ENCODE measurements around the gene ETV5. TPM values are rescaled to one million over a fixed set of nuclear protein-coding genes. Genes with fewer than 3 reads are reported as not detected.

Gene ETV5
- total and polyA plus RNA-seq, 2 of the 4 experiments (the other 2 are of a cell fraction), result 15.7 to 20.1 TPM

- no peak overlapping the region for H3K56ac ChIP-seq (ENCODE audit: extremely low read depth, insufficient read depth, low read length)
- H3K23ac ChIP-seq (ENCODE audit: low read depth, low read length), result no peak overlapping the region
- no peaks in the 10 kb centered on the region for H4K20me1 ChIP-seq (ENCODE audit: insufficient read depth, low read length)
- H3K79me1 ChIP-seq (ENCODE audit: low read depth in 1 of 2, low read length in 2 of 2), result no peaks in the 10 kb centered on the region
- no peak overlapping the region for H3K18ac ChIP-seq (ENCODE audit: low read depth, low read length)
- no peak overlapping the region for H3K4me2 ChIP-seq (ENCODE audit: low read depth, low read length)
- BruUV-seq (replicated peaks), result no TSS peak
- no peaks in the 10 kb centered on the region for H3K36me3 ChIP-seq (ENCODE audit: control insufficient read depth, insufficient read depth, low read length)
- dilution Hi-C loops (cut with HindIII; ENCODE audit: low sequenced_read_pairs, unreplicated experiment), result no loop called here
- H3K27me3 ChIP-seq (ENCODE audit: control insufficient read depth, insufficient read depth, low read length), result peaks cover 11% of the 10 kb centered on the region
- WGBS, 2 experiments (ENCODE audit: extremely low coverage in 2 of 2, insufficient read length in 1 of 2), result no CpG with 5 or more reads among the region's 2 CpGs
- TF ChIP-seq NFE2L2 (IDR thresholded peaks at IDR 0.05; ENCODE audit: low read depth, low read length) (no peak), POLR2A (IDR thresholded peaks at IDR 0.05; ENCODE audit: low read depth, low read length) (no peak), RAD21 (IDR thresholded peaks at IDR 0.05; ENCODE audit: low read length) (no peak), MAZ (IDR thresholded peaks at IDR 0.05; ENCODE audit: borderline replicate concordance, low read depth, low read length) (no peak), MXI1 (IDR thresholded peaks at IDR 0.05; ENCODE audit: borderline replicate concordance, low read depth, low read length) (no peak), FOS (IDR thresholded peaks at IDR 0.05; ENCODE audit: low read depth, low read length) (no peak), CEBPB (IDR thresholded peaks at IDR 0.05; ENCODE audit: low read depth, low read length) (no peak), CHD1 (IDR thresholded peaks at IDR 0.05; ENCODE audit: low read depth, low read length) (no peak), RFX5 (IDR thresholded peaks at IDR 0.05; ENCODE audit: low read depth, low read length) (no peak), MAFK (IDR thresholded peaks at IDR 0.05; ENCODE audit: low read depth, low read length) (no peak), BHLHE40 (IDR thresholded peaks at IDR 0.05; ENCODE audit: low read depth, low read length) (no peak), SMC3 (IDR thresholded peaks at IDR 0.05; ENCODE audit: low read depth, low read length) (no peak), RCOR1 (IDR thresholded peaks at IDR 0.05; ENCODE audit: insufficient replicate concordance, low read length) (no peak)
- TF ChIP-seq, protein P1, sequence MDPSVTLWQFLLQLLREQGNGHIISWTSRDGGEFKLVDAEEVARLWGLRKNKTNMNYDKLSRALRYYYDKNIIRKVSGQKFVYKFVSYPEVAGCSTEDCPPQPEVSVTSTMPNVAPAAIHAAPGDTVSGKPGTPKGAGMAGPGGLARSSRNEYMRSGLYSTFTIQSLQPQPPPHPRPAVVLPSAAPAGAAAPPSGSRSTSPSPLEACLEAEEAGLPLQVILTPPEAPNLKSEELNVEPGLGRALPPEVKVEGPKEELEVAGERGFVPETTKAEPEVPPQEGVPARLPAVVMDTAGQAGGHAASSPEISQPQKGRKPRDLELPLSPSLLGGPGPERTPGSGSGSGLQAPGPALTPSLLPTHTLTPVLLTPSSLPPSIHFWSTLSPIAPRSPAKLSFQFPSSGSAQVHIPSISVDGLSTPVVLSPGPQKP (IDR thresholded peaks at IDR 0.05; ENCODE audit: borderline replicate concordance, low read depth, low read length), result no peak
- TF ChIP-seq, protein P2, sequence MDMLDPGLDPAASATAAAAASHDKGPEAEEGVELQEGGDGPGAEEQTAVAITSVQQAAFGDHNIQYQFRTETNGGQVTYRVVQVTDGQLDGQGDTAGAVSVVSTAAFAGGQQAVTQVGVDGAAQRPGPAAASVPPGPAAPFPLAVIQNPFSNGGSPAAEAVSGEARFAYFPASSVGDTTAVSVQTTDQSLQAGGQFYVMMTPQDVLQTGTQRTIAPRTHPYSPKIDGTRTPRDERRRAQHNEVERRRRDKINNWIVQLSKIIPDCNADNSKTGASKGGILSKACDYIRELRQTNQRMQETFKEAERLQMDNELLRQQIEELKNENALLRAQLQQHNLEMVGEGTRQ (IDR thresholded peaks at IDR 0.05; ENCODE audit: low read depth, low read length), result no peak
- TF ChIP-seq, protein P3, sequence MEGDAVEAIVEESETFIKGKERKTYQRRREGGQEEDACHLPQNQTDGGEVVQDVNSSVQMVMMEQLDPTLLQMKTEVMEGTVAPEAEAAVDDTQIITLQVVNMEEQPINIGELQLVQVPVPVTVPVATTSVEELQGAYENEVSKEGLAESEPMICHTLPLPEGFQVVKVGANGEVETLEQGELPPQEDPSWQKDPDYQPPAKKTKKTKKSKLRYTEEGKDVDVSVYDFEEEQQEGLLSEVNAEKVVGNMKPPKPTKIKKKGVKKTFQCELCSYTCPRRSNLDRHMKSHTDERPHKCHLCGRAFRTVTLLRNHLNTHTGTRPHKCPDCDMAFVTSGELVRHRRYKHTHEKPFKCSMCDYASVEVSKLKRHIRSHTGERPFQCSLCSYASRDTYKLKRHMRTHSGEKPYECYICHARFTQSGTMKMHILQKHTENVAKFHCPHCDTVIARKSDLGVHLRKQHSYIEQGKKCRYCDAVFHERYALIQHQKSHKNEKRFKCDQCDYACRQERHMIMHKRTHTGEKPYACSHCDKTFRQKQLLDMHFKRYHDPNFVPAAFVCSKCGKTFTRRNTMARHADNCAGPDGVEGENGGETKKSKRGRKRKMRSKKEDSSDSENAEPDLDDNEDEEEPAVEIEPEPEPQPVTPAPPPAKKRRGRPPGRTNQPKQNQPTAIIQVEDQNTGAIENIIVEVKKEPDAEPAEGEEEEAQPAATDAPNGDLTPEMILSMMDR (conservative IDR thresholded peaks at IDR 0.05; ENCODE audit: low read depth, low read length), result no peak
- ChIA-PET CTCF (no interaction called here), POLR2A (ENCODE audit: unreplicated experiment) (no interaction called here)
- H3K4me3 ChIP-seq (ENCODE audit: insufficient read depth, low read depth, low read length), result no peak overlapping the region
- H2BK20ac ChIP-seq (ENCODE audit: low read depth, low read length), result no peak overlapping the region
- H2AK9ac ChIP-seq (replicated peaks; ENCODE audit: low read depth, low read length, poor library complexity), result no peak overlapping the region
- H4K8ac ChIP-seq (ENCODE audit: low read depth in 2 of 2, low read length in 2 of 2), result no peak overlapping the region
- no peak overlapping the region for H3K27ac ChIP-seq (ENCODE audit: insufficient read depth, low read length)
- no peaks in the 10 kb centered on the region for H3K9me1 ChIP-seq (ENCODE audit: insufficient read depth, low read length)
- no peak overlapping the region for H4K5ac ChIP-seq (ENCODE audit: low read depth, low read length)
- in situ Hi-C loops (cut with MboI; ENCODE audit: low sequenced_read_pairs), result no loop called here
- no peak overlapping the region for H2AFZ ChIP-seq (replicated peaks; ENCODE audit: low read length, poor library complexity)
- H4K91ac ChIP-seq (ENCODE audit: insufficient read depth, low read depth, low read length), result no peak overlapping the region
- H3K4ac ChIP-seq (ENCODE audit: low read depth, low read length), result no peak overlapping the region
- no peak overlapping the region for H2BK15ac ChIP-seq (ENCODE audit: low read depth, low read length)
- H2BK5ac ChIP-seq (ENCODE audit: low read depth, low read length, poor library complexity, severe bottlenecking), result no peak overlapping the region
- H2BK120ac ChIP-seq (ENCODE audit: low read depth, low read length), result no peak overlapping the region
- no peaks in the 10 kb centered on the region for H3K4me1 ChIP-seq (ENCODE audit: control insufficient read depth, insufficient read depth, low read length)
- intact Hi-C loops (cut with micrococcal nuclease), result no loop called here
- H3K9ac ChIP-seq (ENCODE audit: low read depth, low read length), result no peak overlapping the region
- H3K9me3 ChIP-seq (ENCODE audit: control insufficient read depth, insufficient read depth, low read length), result no peaks in the 10 kb centered on the region
- no peak overlapping the region for H2AK5ac ChIP-seq (ENCODE audit: low read depth, low read length)
- no peak overlapping the region for H3K14ac ChIP-seq (replicated peaks; ENCODE audit: low read depth, low read length)
- DNase-seq, result no peak
- ATAC-seq (ENCODE audit: low read depth), result no peak
Measured at GRCh38 chr3:186154641-186155040, 45.8 kb upstream of the ETV5 start.

All from IMR-90 (cell line).